H1 (cell line): ENCODE measurements around the gene CIAO3. TPM values are rescaled to one million over a fixed set of nuclear protein-coding genes. Genes with fewer than 3 reads are reported as not detected.

Source experiments
- BACH1 ChIP-seq: IDR thresholded peaks from 2 replicates; pipeline ENCODE4 v1.6.1; 2012; ENCODE audit warnings: low read length, improper control_type of control experiment
- CHD7 ChIP-seq: fragments of 300-600 bp; sonication (generic); IDR thresholded peaks from 2 replicates; pipeline ENCODE4 v1.7.1; 2012; ENCODE audit warnings: low read length, moderate library complexity, mild to moderate bottlenecking, inconsistent platforms; ENCODE audit not compliant: insufficient replicate concordance
- CREB1 ChIP-seq: IDR thresholded peaks from 2 replicates; pipeline ENCODE4 v1.6.1; 2012; ENCODE audit warnings: inconsistent platforms
- CTCF ChIP-seq, 3 experiments: IDR thresholded peaks; 1 replicate in 2 of 3; 2 replicates in 1 of 3; pipeline versions ENCODE4 v1.5.1 to v1.6.1; 2011; ENCODE audit warnings: low read length in 3 of 3, mild to moderate bottlenecking in 3 of 3, inconsistent platforms in 2 of 3, low read depth in 1 of 3, moderate library complexity in 1 of 3; ENCODE audit not compliant: insufficient read depth in 1 of 3; ENCODE audit errors: control extremely low read depth in 1 of 3
- FOSL1 ChIP-seq: IDR thresholded peaks from 2 replicates; pipeline ENCODE4 v1.6.1; 2011; ENCODE audit warnings: mild to moderate bottlenecking, low read depth, low read length, moderate library complexity; ENCODE audit not compliant: insufficient read depth
- GABPA ChIP-seq: IDR thresholded peaks from 2 replicates; pipeline ENCODE4 v1.6.1; 2011; ENCODE audit warnings: mild to moderate bottlenecking, low read length, moderate library complexity, borderline replicate concordance; ENCODE audit not compliant: insufficient read depth
- POLR2A ChIP-seq, 2 experiments: IDR thresholded peaks; 1 replicate in 1 of 2; 2 replicates in 1 of 2; pipeline ENCODE4 v1.6.1; 2011; ENCODE audit warnings: low read depth in 2 of 2, low read length in 2 of 2, mild to moderate bottlenecking in 2 of 2; ENCODE audit errors: control extremely low read depth in 1 of 2
- polyA plus RNA-seq, 7 experiments: library from polyadenylated mRNA; depleted of rRNA in 3 of 7; stranded (reverse) in 5 of 7; unstranded in 2 of 7; fragments of >200 nt in 5 of 7; fragments of 200-250 nt in 2 of 7; gene quantifications; 1 replicate in 5 of 7; 2 replicates in 1 of 7; 4 replicates in 1 of 7; pipeline versions ENCODE4 v1.2.1 to v1.2.3, GENCODE V29; 2011 to 2013; ENCODE audit warnings: missing spikeins in 2 of 7, mixed read lengths in 2 of 7
- total RNA-seq: library from RNA; stranded (reverse); fragmentation: NEBNext Ultra II Directional; extraction: Animal tissue kit (Norgen Biotek cat#: 25700); gene quantifications from 2 replicates; pipeline ENCODE4 v1.2.1, GENCODE V29; 2021

The CIAO3 gene
- total and polyA plus RNA-seq, 2 of the 8 experiments (the other 6 are each of a cell fraction or from before 2014, with no cell fraction given) = 20.0 to 20.4 TPM

GRCh38 chr16:695355-696089 is 45.3 kb downstream of the CIAO3 start (continued):
- no peak for TF ChIP-seq CHD7
- no peak for TF ChIP-seq POLR2A (IDR thresholded peaks at IDR 0.05; ENCODE audit: control extremely low read depth in 1 of 2, low read depth in 2 of 2, low read length in 2 of 2)
- no peak for TF ChIP-seq FOSL1
- TF ChIP-seq GABPA = 0 out of 2 replicates have a peak, but pooled peaks have one; percentile 57
- peak; percentile 56; the same call in 1 of the 2 replicates for TF ChIP-seq BACH1
- TF ChIP-seq CREB1 = peak; percentile 66
- TF ChIP-seq CTCF (IDR thresholded peaks at IDR 0.05; ENCODE audit: control extremely low read depth in 1 of 3, insufficient read depth in 1 of 3, low read depth in 1 of 3, low read length in 3 of 3) = no peak
